ENCODE measurements around the gene DBNDD1.

Gene DBNDD1

DNA sequence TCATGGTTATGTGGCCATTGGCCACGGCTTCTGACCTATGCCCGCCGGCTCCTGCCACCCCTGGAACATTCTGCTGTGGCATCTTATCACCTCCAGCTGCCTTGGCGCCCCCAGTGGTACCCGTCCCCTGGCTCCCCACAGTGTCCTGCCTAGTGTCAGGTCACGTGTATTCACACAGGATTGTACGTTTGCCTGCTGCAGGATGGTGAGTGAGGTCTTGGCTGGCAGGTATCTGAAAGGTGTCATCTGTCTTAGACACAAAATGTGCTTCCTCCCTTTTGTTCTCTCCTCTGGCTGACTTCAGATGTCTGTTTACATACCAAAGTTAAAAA lies 24.9 kb downstream of the DBNDD1 start:
- H3K4me1 Mint-ChIP-seq (ENCODE audit: low read depth), result peaks cover 15% of the 10 kb centered on the region
- peak overlapping the region; percentile 52 for H3K4me3 Mint-ChIP-seq
- H3K27me3 Mint-ChIP-seq, result no peaks in the 10 kb centered on the region
- H3K27ac Mint-ChIP-seq, result peak overlapping the region; percentile 95
- no peaks in the 10 kb centered on the region for H3K9me3 Mint-ChIP-seq (ENCODE audit: low read depth)
- peaks cover 12% of the 10 kb centered on the region for H3K36me3 Mint-ChIP-seq

DNA sequence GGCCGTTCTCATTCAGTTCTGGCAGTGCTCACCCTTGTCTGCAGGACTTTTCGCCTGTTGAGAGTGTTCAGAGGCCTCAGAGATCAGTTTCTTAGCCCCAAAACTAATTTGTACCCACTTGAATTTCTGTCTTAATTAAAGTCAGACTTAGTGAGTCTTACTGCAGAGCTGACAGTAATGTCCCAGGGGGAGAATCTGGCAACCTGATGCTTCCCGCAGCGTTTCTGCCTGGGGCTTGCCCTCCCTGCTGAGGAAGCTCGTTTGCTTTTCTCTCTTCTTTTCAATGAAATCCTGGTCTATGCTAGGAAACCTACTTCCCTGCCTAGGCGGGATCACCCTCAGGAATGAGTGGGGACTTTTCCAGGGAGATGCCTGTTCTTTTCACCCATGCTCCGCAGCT lies 25.3 kb downstream of the DBNDD1 start:
- no peak overlapping the region for H3K4me3 Mint-ChIP-seq
- peaks cover 15% of the 10 kb centered on the region for H3K4me1 Mint-ChIP-seq (ENCODE audit: low read depth)
- H3K27me3 Mint-ChIP-seq, result no peaks in the 10 kb centered on the region
- H3K9me3 Mint-ChIP-seq (ENCODE audit: low read depth), result no peaks in the 10 kb centered on the region
- peaks cover 12% of the 10 kb centered on the region for H3K36me3 Mint-ChIP-seq
- H3K27ac Mint-ChIP-seq, result no peak overlapping the region

DNA sequence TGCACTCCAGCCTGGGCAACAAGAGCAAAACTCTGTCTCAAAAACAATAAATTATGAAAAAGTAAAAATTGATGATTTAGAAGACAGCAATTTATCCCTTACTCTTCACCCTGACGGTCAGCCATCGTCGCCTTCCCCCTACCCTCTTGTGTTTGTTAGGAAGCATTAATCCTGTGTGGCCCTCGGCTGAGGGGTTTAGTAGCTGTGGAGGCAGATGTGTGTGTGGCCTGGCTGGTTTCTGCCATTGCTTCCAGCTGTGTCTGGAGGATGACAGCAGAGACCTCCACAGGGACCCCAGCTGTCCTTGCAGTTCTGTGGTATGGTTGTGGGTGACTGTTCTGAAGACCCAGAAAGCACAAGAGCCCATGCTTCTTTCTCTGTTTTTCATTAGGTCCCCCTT lies 25.9 kb downstream of the DBNDD1 start:
- no peak overlapping the region for H3K4me3 Mint-ChIP-seq
- H3K9me3 Mint-ChIP-seq (ENCODE audit: low read depth), result no peaks in the 10 kb centered on the region
- peaks cover 12% of the 10 kb centered on the region for H3K36me3 Mint-ChIP-seq
- H3K4me1 Mint-ChIP-seq (ENCODE audit: low read depth), result peaks cover 13% of the 10 kb centered on the region
- no peaks in the 10 kb centered on the region for H3K27me3 Mint-ChIP-seq
- peak overlapping the region; percentile 41 for H3K27ac Mint-ChIP-seq

DNA sequence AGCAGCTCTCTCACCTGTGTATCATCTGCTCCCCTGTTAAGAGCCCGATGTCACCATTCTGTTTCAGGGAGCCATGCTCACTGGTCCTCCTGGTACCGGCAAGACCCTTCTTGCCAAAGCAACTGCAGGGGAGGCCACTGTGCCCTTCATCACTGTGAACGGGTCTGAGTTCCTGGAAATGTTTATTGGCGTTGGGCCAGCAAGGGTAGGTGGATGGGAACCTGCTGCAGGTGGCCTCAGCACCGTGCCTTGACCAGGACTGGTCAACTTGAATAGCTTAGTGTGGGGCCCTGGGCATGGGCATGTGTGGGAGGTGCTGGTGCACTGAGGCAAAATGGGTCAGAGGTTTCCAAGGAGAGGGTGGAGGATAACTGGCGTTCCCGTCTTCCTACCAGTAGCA lies 28.5 kb downstream of the DBNDD1 start:
- H3K9me3 Mint-ChIP-seq (ENCODE audit: low read depth), result no peaks in the 10 kb centered on the region
- no peak overlapping the region for H3K27ac Mint-ChIP-seq
- H3K4me3 Mint-ChIP-seq, result no peak overlapping the region
- H3K27me3 Mint-ChIP-seq, result no peaks in the 10 kb centered on the region
- H3K4me1 Mint-ChIP-seq (ENCODE audit: low read depth), result peaks cover 7% of the 10 kb centered on the region
- H3K36me3 Mint-ChIP-seq, result peaks cover 5% of the 10 kb centered on the region

DNA sequence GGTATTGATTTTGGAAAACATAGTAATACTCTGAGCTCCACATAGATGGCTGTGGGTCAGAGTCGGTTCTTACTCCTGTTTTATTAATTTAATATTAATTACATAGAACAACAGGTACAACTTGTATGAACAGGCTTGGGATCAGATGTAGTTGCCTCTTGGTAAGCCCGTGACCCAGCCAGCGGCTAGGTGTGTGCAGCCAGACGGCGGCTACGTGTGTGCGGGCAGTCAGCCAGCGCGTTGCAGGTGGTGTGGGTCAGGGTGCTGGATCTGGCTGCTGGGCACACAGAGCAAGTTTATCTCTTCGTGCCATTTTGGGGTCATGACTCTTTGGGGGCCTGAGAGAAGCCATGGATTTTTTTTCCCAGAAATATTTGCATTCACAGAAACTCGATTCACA lies 30.3 kb downstream of the DBNDD1 start:
- H3K9me3 Mint-ChIP-seq (ENCODE audit: low read depth), result no peaks in the 10 kb centered on the region
- H3K4me3 Mint-ChIP-seq, result no peak overlapping the region

DNA sequence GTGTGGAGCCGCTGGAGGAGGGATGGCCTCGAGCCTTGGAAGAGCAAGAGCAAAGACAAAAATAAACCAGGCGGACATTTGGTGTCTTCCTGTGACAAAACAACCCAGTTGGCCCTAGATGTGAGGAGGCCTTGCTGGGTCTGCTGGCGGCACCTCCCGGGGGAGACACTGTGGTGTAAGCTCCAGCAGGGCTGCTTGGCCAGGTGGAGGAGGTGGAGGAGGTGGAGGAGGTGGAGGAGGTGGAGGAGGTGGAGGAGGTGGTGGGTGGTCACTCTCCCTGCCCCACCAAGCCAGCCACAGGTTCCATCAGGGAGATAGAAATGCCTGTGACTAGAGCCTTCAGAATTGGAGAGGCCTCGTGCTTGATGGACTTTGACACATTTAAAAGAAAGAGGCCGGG lies 32.1 kb downstream of the DBNDD1 start:
- no peaks in the 10 kb centered on the region for H3K4me1 Mint-ChIP-seq (ENCODE audit: low read depth)
- H3K4me3 Mint-ChIP-seq, result no peak overlapping the region
- H3K27ac Mint-ChIP-seq, result no peak overlapping the region
- no peaks in the 10 kb centered on the region for H3K9me3 Mint-ChIP-seq (ENCODE audit: low read depth)
- H3K27me3 Mint-ChIP-seq, result no peaks in the 10 kb centered on the region
- peaks cover 3% of the 10 kb centered on the region for H3K36me3 Mint-ChIP-seq

More for the DNA sequence above, 30.3 kb downstream of the DBNDD1 start:
- no peaks in the 10 kb centered on the region for H3K27me3 Mint-ChIP-seq
- peaks cover 3% of the 10 kb centered on the region for H3K36me3 Mint-ChIP-seq
- H3K4me1 Mint-ChIP-seq (ENCODE audit: low read depth), result no peaks in the 10 kb centered on the region
- H3K27ac Mint-ChIP-seq, result no peak overlapping the region

DNA sequence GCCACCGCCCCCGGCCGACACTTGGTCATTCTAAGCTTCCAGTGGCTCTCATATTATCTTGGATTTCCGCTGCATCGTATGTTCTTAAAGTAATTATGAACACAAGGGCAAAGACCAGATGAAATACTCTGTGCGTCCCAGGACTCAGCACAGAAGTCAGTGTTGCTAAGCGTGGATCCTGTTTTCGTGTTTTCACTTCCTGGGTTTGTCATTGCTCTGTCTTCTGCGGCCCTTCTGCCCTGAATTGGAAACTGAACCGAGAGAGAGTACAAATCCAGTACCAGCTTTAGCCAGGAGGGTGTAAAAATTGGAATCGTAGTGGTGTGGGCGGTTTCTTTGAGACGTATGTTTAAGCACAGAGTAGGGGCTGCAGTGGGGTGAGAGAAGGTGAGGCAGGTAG lies 32.7 kb downstream of the DBNDD1 start:
- peaks cover 3% of the 10 kb centered on the region for H3K36me3 Mint-ChIP-seq
- H3K4me1 Mint-ChIP-seq (ENCODE audit: low read depth), result no peaks in the 10 kb centered on the region
- no peak overlapping the region for H3K4me3 Mint-ChIP-seq
- H3K27ac Mint-ChIP-seq, result peak overlapping the region; percentile 61
- no peaks in the 10 kb centered on the region for H3K27me3 Mint-ChIP-seq
- H3K9me3 Mint-ChIP-seq (ENCODE audit: low read depth), result no peaks in the 10 kb centered on the region

DNA sequence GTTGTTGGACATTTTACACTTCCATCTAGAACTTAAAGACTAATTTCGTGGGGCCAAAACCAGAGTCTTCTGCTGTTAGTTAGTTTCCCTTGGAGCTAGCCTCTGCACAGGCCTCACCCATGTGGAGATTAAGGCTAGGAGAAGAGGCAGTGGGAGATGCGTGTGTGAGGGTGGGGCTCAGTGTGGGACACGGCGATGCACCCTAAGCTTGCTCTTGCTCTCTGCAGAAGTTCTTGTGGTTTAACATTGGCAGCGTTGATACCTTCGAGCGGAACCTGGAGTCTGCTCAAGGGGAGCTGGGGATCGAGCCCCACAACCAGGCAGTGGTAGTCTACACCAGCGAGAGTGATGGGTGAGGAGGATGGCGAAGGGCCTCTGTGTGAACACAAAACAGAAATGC lies 34.0 kb downstream of the DBNDD1 start:
- H3K4me1 Mint-ChIP-seq (ENCODE audit: low read depth), result no peaks in the 10 kb centered on the region
- H3K27me3 Mint-ChIP-seq, result no peaks in the 10 kb centered on the region
- H3K4me3 Mint-ChIP-seq, result no peak overlapping the region
- peaks cover 3% of the 10 kb centered on the region for H3K36me3 Mint-ChIP-seq
- H3K27ac Mint-ChIP-seq, result no peak overlapping the region
- H3K9me3 Mint-ChIP-seq (ENCODE audit: low read depth), result no peaks in the 10 kb centered on the region

DNA sequence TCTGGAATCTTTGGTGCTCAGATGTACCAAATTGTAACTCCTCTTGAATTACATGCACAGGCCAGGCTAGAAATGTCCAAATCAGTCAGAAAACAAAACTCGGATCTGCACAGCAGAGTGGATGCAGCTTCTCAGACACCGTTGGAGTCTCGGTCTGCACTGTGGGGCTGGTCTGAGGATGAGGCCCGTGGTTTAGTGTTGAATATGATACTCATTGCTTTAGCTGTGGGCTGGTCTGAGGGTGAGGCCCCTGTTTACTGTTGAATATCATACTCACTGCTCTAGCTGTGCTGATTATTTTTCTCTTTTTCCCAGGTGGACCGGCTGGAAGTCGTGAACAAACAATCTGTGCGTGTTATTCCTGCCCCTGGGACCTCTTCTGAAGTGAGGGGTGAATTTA lies 35.0 kb downstream of the DBNDD1 start:
- Mint-ChIP-seq H3K36me3 (peaks cover 3% of the 10 kb centered on the region), H3K4me3 (no peak overlapping the region), H3K4me1 (ENCODE audit: low read depth) (no peaks in the 10 kb centered on the region), H3K27me3 (no peaks in the 10 kb centered on the region), H3K27ac (no peak overlapping the region), H3K9me3 (ENCODE audit: low read depth) (no peaks in the 10 kb centered on the region)

DNA sequence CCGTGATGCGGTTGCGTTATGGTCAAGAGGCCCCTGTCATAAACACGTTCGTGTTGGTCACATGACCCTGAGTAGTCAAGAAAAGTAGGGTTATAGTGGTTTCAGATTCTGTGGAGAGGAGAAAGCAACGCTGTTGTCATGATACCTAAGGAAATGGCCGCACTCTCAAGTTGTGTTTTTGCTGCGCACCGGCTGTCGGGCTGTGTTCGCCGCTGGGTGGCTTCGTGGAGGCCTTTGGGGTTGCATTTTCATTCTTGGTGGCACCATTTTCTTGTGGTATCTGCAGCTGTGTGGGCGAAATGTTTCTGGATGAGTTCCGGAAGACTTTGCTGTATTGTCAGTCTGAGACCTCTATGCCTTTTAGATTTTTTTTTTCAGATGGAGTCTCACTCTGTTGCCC lies 35.7 kb downstream of the DBNDD1 start:
- Mint-ChIP-seq H3K4me3 (no peak overlapping the region), H3K4me1 (ENCODE audit: low read depth) (no peaks in the 10 kb centered on the region), H3K27me3 (no peaks in the 10 kb centered on the region), H3K9me3 (ENCODE audit: low read depth) (no peaks in the 10 kb centered on the region), H3K27ac (no peak overlapping the region), H3K36me3 (peaks cover 5% of the 10 kb centered on the region)

DNA sequence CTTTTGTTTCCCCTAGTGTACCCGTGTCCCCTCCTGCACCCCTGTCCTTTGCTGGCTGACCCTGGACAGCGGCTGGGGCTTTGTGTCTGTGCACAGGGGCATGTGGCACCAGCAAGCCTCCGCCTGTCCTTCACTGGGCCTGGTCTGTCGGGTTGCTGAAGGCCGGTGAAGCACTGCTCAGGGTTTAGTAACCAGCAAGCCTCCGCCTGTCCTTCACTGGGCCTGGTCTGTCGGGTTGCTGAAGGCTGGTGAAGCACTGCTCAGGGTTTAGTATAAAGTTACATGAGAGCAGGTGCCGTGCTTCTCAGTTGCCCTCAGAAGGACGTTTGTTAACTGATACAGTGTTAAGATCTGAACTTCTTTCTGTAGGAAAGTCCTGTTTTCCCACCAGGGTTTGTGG lies 36.9 kb downstream of the DBNDD1 start:
- no peak overlapping the region for H3K27ac Mint-ChIP-seq
- no peaks in the 10 kb centered on the region for H3K27me3 Mint-ChIP-seq
- peaks cover 5% of the 10 kb centered on the region for H3K36me3 Mint-ChIP-seq
- peaks cover under 1% of the 10 kb centered on the region for H3K4me1 Mint-ChIP-seq (ENCODE audit: low read depth)
- H3K4me3 Mint-ChIP-seq, result no peak overlapping the region
- H3K9me3 Mint-ChIP-seq (ENCODE audit: low read depth), result no peaks in the 10 kb centered on the region

DNA sequence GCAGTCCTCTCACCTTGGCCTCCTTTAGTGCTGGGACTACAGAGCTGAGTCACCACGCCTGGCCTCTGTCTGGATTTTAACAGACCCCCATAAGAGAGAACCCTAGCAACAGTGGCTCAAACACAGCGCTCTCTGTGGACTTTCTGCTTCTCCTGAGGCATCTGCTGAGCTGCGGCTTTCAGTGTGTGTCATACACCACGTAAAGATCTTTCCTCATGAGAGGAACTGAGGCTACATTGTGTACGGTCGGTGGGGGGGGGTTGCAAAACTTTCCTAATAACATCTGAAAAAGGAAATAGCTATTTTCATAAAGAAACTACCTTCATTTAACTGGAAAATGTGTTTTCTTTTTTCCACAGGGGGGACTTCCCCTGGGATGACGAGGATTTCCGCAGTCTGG lies 37.8 kb downstream of the DBNDD1 start:
- Mint-ChIP-seq H3K9me3 (ENCODE audit: low read depth) (no peaks in the 10 kb centered on the region), H3K36me3 (peaks cover 5% of the 10 kb centered on the region), H3K4me3 (no peak overlapping the region), H3K4me1 (ENCODE audit: low read depth) (peaks cover 2% of the 10 kb centered on the region), H3K27me3 (no peaks in the 10 kb centered on the region), H3K27ac (no peak overlapping the region)

DNA sequence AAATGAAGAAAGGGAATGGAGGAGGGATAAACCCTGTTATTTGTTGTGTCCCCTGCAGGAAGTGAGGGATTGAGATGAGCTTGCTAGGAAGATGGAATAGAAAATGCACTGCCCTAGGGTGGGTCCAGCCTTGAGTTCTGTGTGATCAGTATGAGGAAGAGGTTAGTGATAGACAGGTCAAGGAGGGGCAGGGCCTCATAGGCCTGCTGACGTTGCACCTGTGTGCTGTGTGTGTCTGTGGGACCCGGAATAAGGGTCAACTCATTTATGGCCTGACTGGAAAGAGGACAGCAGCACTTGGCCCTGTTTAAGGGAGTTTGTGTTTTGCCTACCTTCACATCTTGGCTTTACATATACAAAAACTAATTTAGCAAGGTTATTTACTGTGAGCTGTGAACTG lies 44.4 kb downstream of the DBNDD1 start:
- Mint-ChIP-seq H3K27me3 (no peaks in the 10 kb centered on the region), H3K36me3 (peaks cover 4% of the 10 kb centered on the region), H3K4me1 (ENCODE audit: low read depth) (peaks cover 33% of the 10 kb centered on the region), H3K9me3 (ENCODE audit: low read depth) (no peaks in the 10 kb centered on the region), H3K27ac (no peak overlapping the region), H3K4me3 (peak overlapping the region; percentile 63)

DNA sequence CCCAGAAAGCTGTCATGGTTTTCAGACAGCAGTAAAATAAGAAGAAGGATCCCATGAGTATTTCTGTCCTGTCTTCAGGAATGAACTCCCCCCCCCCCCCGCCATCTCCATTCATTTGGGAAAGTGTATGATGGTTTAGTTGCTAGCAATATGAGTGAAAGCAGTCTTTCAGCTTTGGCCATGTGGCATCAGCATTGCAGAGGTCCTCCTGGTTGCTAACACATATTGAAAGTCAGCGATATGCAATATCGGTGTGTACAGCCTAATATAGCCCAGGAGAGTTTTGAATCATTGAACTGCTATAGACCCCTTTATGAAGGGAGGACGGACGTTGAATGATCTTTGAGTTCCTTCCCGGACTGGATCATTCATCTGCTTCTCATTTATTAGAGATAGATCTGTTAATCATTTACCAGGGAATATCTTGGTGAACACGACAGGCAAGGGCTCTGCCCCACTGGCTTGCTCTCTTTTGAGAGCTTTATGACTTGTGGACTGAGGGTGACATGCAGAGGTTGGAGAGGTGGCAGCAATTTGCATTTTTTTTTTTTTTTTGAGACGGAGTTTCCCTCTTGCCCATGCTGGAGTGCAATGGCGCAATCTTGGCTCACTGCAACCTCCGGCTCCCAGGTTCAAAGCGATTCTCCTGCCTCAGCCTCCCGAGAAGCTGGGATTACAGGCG lies 45.5 kb downstream of the DBNDD1 start:
- peak overlapping the region; percentile 98 for H3K4me3 Mint-ChIP-seq
- no peak overlapping the region for H3K27ac Mint-ChIP-seq
- H3K27me3 Mint-ChIP-seq, result no peaks in the 10 kb centered on the region
- peaks cover 2% of the 10 kb centered on the region for H3K36me3 Mint-ChIP-seq
- peaks cover 33% of the 10 kb centered on the region for H3K4me1 Mint-ChIP-seq (ENCODE audit: low read depth)
- no peaks in the 10 kb centered on the region for H3K9me3 Mint-ChIP-seq (ENCODE audit: low read depth)

DNA sequence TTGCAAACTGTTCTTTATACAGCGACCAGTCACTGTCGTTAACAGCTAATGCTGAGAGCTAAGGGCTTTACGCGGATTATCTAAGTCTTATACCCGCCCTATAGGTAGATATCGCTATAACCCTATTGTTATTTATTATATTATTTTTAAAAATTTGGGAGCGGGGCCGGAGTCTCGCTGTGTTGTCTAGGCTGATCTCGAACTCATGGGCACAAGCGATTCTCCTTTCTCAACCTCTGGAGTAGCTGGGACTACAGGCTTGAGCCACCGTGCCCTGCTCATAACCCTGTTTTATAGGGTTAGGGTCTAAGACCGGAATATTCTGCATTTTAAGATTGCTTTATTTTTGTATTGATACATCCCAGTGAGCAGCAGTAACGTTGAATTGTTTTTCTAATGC lies 46.0 kb downstream of the DBNDD1 start:
- H3K4me3 Mint-ChIP-seq, result peak overlapping the region; percentile 98
- H3K9me3 Mint-ChIP-seq (ENCODE audit: low read depth), result no peaks in the 10 kb centered on the region

More for the DNA sequence above, 46.0 kb downstream of the DBNDD1 start:
- no peaks in the 10 kb centered on the region for H3K27me3 Mint-ChIP-seq
- peaks cover 2% of the 10 kb centered on the region for H3K36me3 Mint-ChIP-seq
- H3K4me1 Mint-ChIP-seq (ENCODE audit: low read depth), result peaks cover 33% of the 10 kb centered on the region
- H3K27ac Mint-ChIP-seq, result peak overlapping the region; percentile 97
